ENCODE data around the gene EPN2. TPM values are rescaled to one million over a fixed set of nuclear protein-coding genes. Genes with fewer than 3 reads are reported as not detected.

The EPN2 gene
- total and polyA plus RNA-seq, 4 donors: 5.6 to 23.8 (median 12.2) TPM

GRCh38 chr17:19377602-19378415, 140.6 kb downstream of the EPN2 start:
- H3K4me3 ChIP-seq (ENCODE audit: low read depth in 1 of 3, low read length in 3 of 3): peak overlapping the region; percentile 82 to 92 (median 86)
- H3K4me1 ChIP-seq (ENCODE audit: control insufficient read depth in 4 of 4, insufficient read depth in 4 of 4, low read length in 3 of 4): peaks cover 6 to 21% (median 14%) of the 10 kb centered on the region in 4 donors
- H3K36me3 ChIP-seq (ENCODE audit: control insufficient read depth in 4 of 4, insufficient read depth in 3 of 4, low read depth in 1 of 4, low read length in 3 of 4): peaks cover 4 to 9% (median 7%) of the 10 kb centered on the region in 4 donors
- no peaks in the 10 kb centered on the region for H3K9me3 ChIP-seq (ENCODE audit: control insufficient read depth in 4 of 4, low read length in 3 of 4)
- peak overlapping the region; percentile 95 to 97 for H3K27ac ChIP-seq (ENCODE audit: low read depth in 1 of 2, low read length in 2 of 2)
- DNase-seq (ENCODE audit: low spot score): peak; percentile 96
- H3K9ac ChIP-seq (ENCODE audit: low read depth in 1 of 2, low read length in 2 of 2): peak overlapping the region; percentile 71 to 89
- under 1% methylated on average over 67 of the region's 67 CpGs for WGBS
- TF ChIP-seq HNF4G (IDR thresholded peaks at IDR 0.05): no peak
- TF ChIP-seq FOXA1 (IDR thresholded peaks at IDR 0.05): no peak
- peak; percentile 94 to 97 for TF ChIP-seq GABPA (IDR thresholded peaks at IDR 0.05 in 1 of 2, conservative IDR thresholded peaks at IDR 0.05 in 1 of 2)
- TF ChIP-seq HNF4A (conservative IDR thresholded peaks at IDR 0.05): no peak
- no peak for TF ChIP-seq CTCF (IDR thresholded peaks at IDR 0.05; ENCODE audit: low read depth, low read length, missing input control)
- TF ChIP-seq RXRA (IDR thresholded peaks at IDR 0.05): peak; percentile 6 to 47
- peak; percentile 83 for TF ChIP-seq SP1 (IDR thresholded peaks at IDR 0.05)
- peak; percentile 80 for TF ChIP-seq ZBTB33 (IDR thresholded peaks at IDR 0.05)
- TF ChIP-seq TAF1 (conservative IDR thresholded peaks at IDR 0.05): peak; percentile 78
- peak; percentile 95 for TF ChIP-seq YY1 (IDR thresholded peaks at IDR 0.05)
- peak; percentile 24 for TF ChIP-seq MAX (IDR thresholded peaks at IDR 0.05)
- TF ChIP-seq NR2F2 (IDR thresholded peaks at IDR 0.05): no peak
- peak in 1 of 2 donors; percentile 18 for TF ChIP-seq JUND (IDR thresholded peaks at IDR 0.05)
- peak in 1 of 2 donors; percentile 49 for TF ChIP-seq EGR1 (IDR thresholded peaks at IDR 0.05; ENCODE audit: low read depth in 2 of 2)
- peak in 1 of 2 donors; percentile 14 for TF ChIP-seq RAD21 (IDR thresholded peaks at IDR 0.05)
- TF ChIP-seq REST (IDR thresholded peaks at IDR 0.05): peak; percentile 97
- no peak for TF ChIP-seq ATF3 (IDR thresholded peaks at IDR 0.05)
- H3K27me3 ChIP-seq (ENCODE audit: control insufficient read depth in 4 of 4, insufficient read depth in 4 of 4, low read length in 3 of 4): no peaks in the 10 kb centered on the region

Measured in liver (tissue), 9 donors.